Neural progenitor cell (in vitro differentiated cells): ENCODE measurements around the gene NUDT5. TPM values are rescaled to one million over a fixed set of nuclear protein-coding genes. Genes with fewer than 3 reads are reported as not detected.

Source experiments
- DNase-seq: peaks from one replicate; pipeline ENCODE4 v3.0.0-alpha.2; 2016; ENCODE audit warnings: low spot score
- H2AFZ ChIP-seq: fragments of 200-600 bp; sonication (generic); replicated peaks from 2 replicates; pipeline ENCODE4 v1.6.1; 2016; ENCODE audit warnings: antibody characterized with exemption
- H3F3A ChIP-seq: fragments of 200-600 bp; sonication (generic); 2 replicates; pipeline ENCODE4 v1.6.1; 2016; ENCODE audit warnings: antibody characterized with exemption, low read depth
- H3K27ac ChIP-seq: fragments of 200-600 bp; sonication (generic); 2 replicates; pipeline ENCODE4 v1.5.1; 2016; ENCODE audit warnings: mild to moderate bottlenecking
- H3K27me3 ChIP-seq: fragments of 200-600 bp; sonication (generic); 2 replicates; pipeline ENCODE4 v1.6.1; 2016; ENCODE audit warnings: mild to moderate bottlenecking, moderate library complexity
- H3K36me3 ChIP-seq: fragments of 200-600 bp; sonication (generic); 2 replicates; pipeline ENCODE4 v1.5.1; 2016
- H3K4me1 ChIP-seq: fragments of 200-600 bp; sonication (generic); 2 replicates; pipeline ENCODE4 v1.6.1; 2016; ENCODE audit warnings: mixed run types
- H3K4me2 ChIP-seq: fragments of 200-600 bp; sonication (generic); 2 replicates; pipeline ENCODE4 v1.6.1; 2016
- H3K4me3 ChIP-seq: fragments of 200-600 bp; sonication (generic); 2 replicates; pipeline ENCODE4 v1.5.1; 2016
- H3K79me2 ChIP-seq: fragments of 200-600 bp; sonication (generic); 2 replicates; pipeline ENCODE4 v1.6.1; 2016; ENCODE audit warnings: low read depth
- H3K9ac ChIP-seq: fragments of 200-600 bp; sonication (generic); 2 replicates; pipeline ENCODE4 v1.6.1; 2016
- H3K9me3 ChIP-seq: fragments of 200-600 bp; sonication (generic); 2 replicates; pipeline ENCODE4 v1.5.1; 2016; ENCODE audit warnings: low read depth
- H4K20me1 ChIP-seq: fragments of 200-600 bp; sonication (generic); 2 replicates; pipeline ENCODE4 v1.6.1; 2016; ENCODE audit warnings: low read depth
- H3K27ac Mint-ChIP-seq: 3 replicates; pipeline ENCODE4 v1.8.0; 2021; ENCODE audit warnings: mixed read lengths
- H3K27me3 Mint-ChIP-seq: 2 replicates; pipeline ENCODE4 v1.8.0; 2022; ENCODE audit warnings: low read depth, mild to moderate bottlenecking, inconsistent platforms, moderate library complexity, mixed read lengths; ENCODE audit not compliant: insufficient read depth
- H3K36me3 Mint-ChIP-seq: 3 replicates; pipeline ENCODE4 v1.8.0; 2021; ENCODE audit warnings: mixed read lengths
- H3K4me1 Mint-ChIP-seq: 3 replicates; pipeline ENCODE4 v1.8.0; 2021; ENCODE audit warnings: mixed read lengths
- H3K4me3 Mint-ChIP-seq: 3 replicates; pipeline ENCODE4 v1.8.0; 2021; ENCODE audit warnings: mild to moderate bottlenecking, moderate library complexity, mixed read lengths
- H3K9me3 Mint-ChIP-seq: 3 replicates; pipeline ENCODE4 v1.8.0; 2020; ENCODE audit warnings: mixed read lengths
- EZH2 ChIP-seq: fragments of 200-600 bp; sonication (generic); IDR thresholded peaks from 2 replicates; pipeline ENCODE4 v1.6.1; 2017; ENCODE audit warnings: antibody characterized with exemption, mild to moderate bottlenecking, moderate library complexity
- EZH2phosphoT487 ChIP-seq: fragments of 200-600 bp; sonication (generic); IDR thresholded peaks from 2 replicates; pipeline ENCODE4 v1.6.1; 2017; ENCODE audit warnings: antibody characterized with exemption
- total RNA-seq: library from RNA; depleted of rRNA; stranded (reverse); fragments of >200 nt; gene quantifications from 2 replicates; pipeline ENCODE4 v1.2.3, GENCODE V29; 2015; ENCODE audit warnings: low replicate concordance
- TF ChIP-seq, protein P1 (sequence below): fragments of 200-600 bp; sonication (generic); IDR thresholded peaks from 2 replicates; pipeline ENCODE4 v1.5.1; 2017; ENCODE audit warnings: antibody characterized with exemption, mild to moderate bottlenecking

The NUDT5 gene
- total RNA-seq, 1 donor from 2014 or later: 85.0 TPM

DNA sequence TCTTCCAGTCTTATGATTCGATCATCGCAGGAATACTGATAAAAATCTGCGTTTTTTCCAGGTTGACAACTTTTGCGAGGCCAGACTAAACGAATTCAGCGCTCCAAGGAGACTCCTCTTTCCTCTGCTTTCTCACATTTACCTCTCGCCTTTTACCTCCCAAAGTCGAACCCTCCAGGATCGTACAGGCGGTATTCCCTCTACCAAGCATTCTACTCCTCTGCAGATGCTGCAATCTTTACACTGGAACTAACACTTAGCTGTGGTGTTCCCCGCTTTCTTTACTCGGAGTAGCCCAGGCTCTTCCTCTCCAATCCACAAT lies 449 bp downstream of the NUDT5 start:
- peak overlapping the region; percentile 88 for H3K4me3 ChIP-seq

DNA sequence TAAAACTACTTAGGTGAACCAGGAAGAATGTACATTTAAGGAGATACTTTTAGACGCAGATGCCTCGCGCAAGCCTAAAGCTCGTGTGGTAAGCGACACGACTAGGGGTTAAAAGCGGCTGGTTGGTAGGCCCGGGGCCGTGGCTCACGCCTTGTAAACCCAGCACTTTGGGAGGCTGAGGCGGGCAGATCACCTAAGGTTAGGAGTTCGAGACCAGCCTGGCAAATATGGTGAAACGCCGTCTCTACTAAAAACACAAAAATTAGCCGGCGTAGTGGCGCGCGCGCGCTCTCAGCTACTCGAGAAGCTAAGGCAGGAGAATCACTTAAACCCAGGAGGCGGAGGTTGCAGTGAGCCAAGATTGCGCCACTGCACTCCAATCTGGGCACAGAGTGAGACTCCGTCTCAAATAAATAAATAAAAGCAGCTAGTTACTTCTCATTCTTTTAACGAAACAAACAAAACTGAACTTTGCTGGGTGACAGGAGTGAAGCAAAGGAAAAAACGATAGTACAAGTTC lies 879 bp downstream of the NUDT5 start:
- H3K4me3 Mint-ChIP-seq: peak overlapping the region; percentile 98
- no peak overlapping the region for H3K27ac ChIP-seq
- H4K20me1 ChIP-seq: peaks cover 6% of the 10 kb centered on the region
- peaks cover 4% of the 10 kb centered on the region for H3K36me3 Mint-ChIP-seq
- peak overlapping the region; percentile 99 for H3K27ac Mint-ChIP-seq
- H3K79me2 ChIP-seq: peaks cover 96% of the 10 kb centered on the region
- H2AFZ ChIP-seq: peak overlapping the region; percentile 88
- peak overlapping the region; percentile 95 for H3K4me2 ChIP-seq
- no peaks in the 10 kb centered on the region for H3K27me3 ChIP-seq
- H3F3A ChIP-seq: peaks cover 12% of the 10 kb centered on the region
- peaks cover 3% of the 10 kb centered on the region for H3K27me3 Mint-ChIP-seq
- peaks cover 19% of the 10 kb centered on the region for H3K4me1 ChIP-seq
- peak; percentile 28 for DNase-seq
- peaks cover 10% of the 10 kb centered on the region for H3K36me3 ChIP-seq
- no peaks in the 10 kb centered on the region for H3K9me3 ChIP-seq
- H3K9me3 Mint-ChIP-seq: no peaks in the 10 kb centered on the region
- peak overlapping the region; percentile 88 for H3K4me3 ChIP-seq
- TF ChIP-seq EZH2phosphoT487: no peak
- peak overlapping the region; percentile 72 for H3K9ac ChIP-seq
- peaks cover 14% of the 10 kb centered on the region for H3K4me1 Mint-ChIP-seq

More for the DNA sequence above, 449 bp downstream of the NUDT5 start:
- peak overlapping the region; percentile 99 for H3K27ac Mint-ChIP-seq
- Histone ChIP-seq H3K9me3 (no peaks in the 10 kb centered on the region), H4K20me1 (peaks cover 6% of the 10 kb centered on the region), H3K36me3 (peaks cover 10% of the 10 kb centered on the region), H3K79me2 (peaks cover 95% of the 10 kb centered on the region), H3K4me2 (peak overlapping the region; percentile 95), H3F3A (peaks cover 12% of the 10 kb centered on the region), H3K4me1 (peaks cover 19% of the 10 kb centered on the region), H3K9ac (peak overlapping the region; percentile 72), H3K27me3 (no peaks in the 10 kb centered on the region), H2AFZ (peak overlapping the region; percentile 88), H3K27ac (peak overlapping the region; percentile 77)
- H3K9me3 Mint-ChIP-seq: no peaks in the 10 kb centered on the region
- peaks cover 4% of the 10 kb centered on the region for H3K36me3 Mint-ChIP-seq
- H3K4me3 Mint-ChIP-seq: peak overlapping the region; percentile 98
- H3K27me3 Mint-ChIP-seq: peaks cover 3% of the 10 kb centered on the region
- no peak for TF ChIP-seq EZH2
- peaks cover 14% of the 10 kb centered on the region for H3K4me1 Mint-ChIP-seq
- no peak for DNase-seq

DNA sequence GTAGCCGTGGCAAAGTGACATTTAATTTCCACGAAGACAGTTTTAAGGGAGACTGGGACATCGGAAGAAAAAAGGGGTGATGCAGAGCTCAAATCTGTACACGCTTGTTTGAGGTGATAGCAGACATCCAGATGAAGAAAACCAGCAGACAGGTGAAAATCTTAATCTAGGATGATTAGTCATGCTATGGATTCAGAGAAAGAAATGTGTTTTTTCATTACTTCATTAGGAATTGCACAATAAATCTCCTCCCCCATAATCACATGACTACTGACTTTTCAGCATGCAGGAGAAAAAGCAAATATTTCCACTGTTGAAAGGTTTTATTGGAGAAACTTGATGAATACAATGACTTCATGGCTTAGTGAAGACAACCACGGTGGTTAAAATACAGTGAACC lies 2.5 kb downstream of the NUDT5 start:
- TF ChIP-seq, protein P1, sequence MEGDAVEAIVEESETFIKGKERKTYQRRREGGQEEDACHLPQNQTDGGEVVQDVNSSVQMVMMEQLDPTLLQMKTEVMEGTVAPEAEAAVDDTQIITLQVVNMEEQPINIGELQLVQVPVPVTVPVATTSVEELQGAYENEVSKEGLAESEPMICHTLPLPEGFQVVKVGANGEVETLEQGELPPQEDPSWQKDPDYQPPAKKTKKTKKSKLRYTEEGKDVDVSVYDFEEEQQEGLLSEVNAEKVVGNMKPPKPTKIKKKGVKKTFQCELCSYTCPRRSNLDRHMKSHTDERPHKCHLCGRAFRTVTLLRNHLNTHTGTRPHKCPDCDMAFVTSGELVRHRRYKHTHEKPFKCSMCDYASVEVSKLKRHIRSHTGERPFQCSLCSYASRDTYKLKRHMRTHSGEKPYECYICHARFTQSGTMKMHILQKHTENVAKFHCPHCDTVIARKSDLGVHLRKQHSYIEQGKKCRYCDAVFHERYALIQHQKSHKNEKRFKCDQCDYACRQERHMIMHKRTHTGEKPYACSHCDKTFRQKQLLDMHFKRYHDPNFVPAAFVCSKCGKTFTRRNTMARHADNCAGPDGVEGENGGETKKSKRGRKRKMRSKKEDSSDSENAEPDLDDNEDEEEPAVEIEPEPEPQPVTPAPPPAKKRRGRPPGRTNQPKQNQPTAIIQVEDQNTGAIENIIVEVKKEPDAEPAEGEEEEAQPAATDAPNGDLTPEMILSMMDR: no peak
- TF ChIP-seq EZH2phosphoT487: no peak
- TF ChIP-seq EZH2: no peak
- H3K79me2 ChIP-seq: peaks cover 96% of the 10 kb centered on the region
- H3K4me3 ChIP-seq: no peak overlapping the region
- peak overlapping the region; percentile 27 for H3K4me3 Mint-ChIP-seq
- H3K4me1 ChIP-seq: peaks cover 19% of the 10 kb centered on the region
- H2AFZ ChIP-seq: no peak overlapping the region
- H3K27ac ChIP-seq: no peak overlapping the region
- H3K9me3 ChIP-seq: no peaks in the 10 kb centered on the region
- no peaks in the 10 kb centered on the region for H3K27me3 ChIP-seq
- H3F3A ChIP-seq: peaks cover 12% of the 10 kb centered on the region
- peaks cover 14% of the 10 kb centered on the region for H3K4me1 Mint-ChIP-seq
- H3K4me2 ChIP-seq: no peak overlapping the region
- H3K36me3 Mint-ChIP-seq: peaks cover under 1% of the 10 kb centered on the region
- peaks cover 7% of the 10 kb centered on the region for H4K20me1 ChIP-seq
- H3K27me3 Mint-ChIP-seq: peaks cover 4% of the 10 kb centered on the region
- no peak overlapping the region for H3K9ac ChIP-seq
- peaks cover 2% of the 10 kb centered on the region for H3K36me3 ChIP-seq
- no peak overlapping the region for H3K27ac Mint-ChIP-seq
- no peak for DNase-seq
- H3K9me3 Mint-ChIP-seq: no peaks in the 10 kb centered on the region

DNA sequence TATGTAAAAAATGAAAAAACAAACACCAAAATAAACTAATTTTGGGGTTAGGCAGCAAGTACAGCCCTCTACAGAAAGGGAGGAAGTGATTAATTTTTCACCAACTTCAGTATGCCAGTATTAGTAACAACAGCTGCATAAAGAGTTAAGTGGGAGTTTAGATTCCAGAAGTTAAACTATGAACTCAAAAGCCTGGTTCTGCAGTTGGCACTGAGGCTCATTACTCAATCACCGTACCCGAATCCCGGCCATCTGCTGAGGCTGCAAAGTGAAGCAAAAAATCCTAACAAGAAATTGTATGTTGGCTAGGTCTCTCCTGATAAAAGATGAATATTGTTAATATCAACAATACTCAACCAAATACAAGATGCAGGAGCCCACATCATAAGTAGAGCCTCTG lies 4.0 kb downstream of the NUDT5 start:
- Mint-ChIP-seq H3K4me1 (peaks cover 12% of the 10 kb centered on the region), H3K27me3 (peaks cover 5% of the 10 kb centered on the region)
- no peak overlapping the region for H3K4me2 ChIP-seq

More for the DNA sequence above, 4.0 kb downstream of the NUDT5 start:
- H3K79me2 ChIP-seq: peaks cover 94% of the 10 kb centered on the region
- peak overlapping the region; percentile 17 for H3K9ac ChIP-seq
- H3K27ac ChIP-seq: no peak overlapping the region
- H4K20me1 ChIP-seq: peaks cover 4% of the 10 kb centered on the region
- no peaks in the 10 kb centered on the region for H3K9me3 Mint-ChIP-seq
- H3K27me3 ChIP-seq: no peaks in the 10 kb centered on the region
- H3K9me3 ChIP-seq: no peaks in the 10 kb centered on the region
- no peak overlapping the region for H2AFZ ChIP-seq
- peak overlapping the region; percentile 46 for H3K27ac Mint-ChIP-seq
- peaks cover 6% of the 10 kb centered on the region for H3K4me1 ChIP-seq
- no peaks in the 10 kb centered on the region for H3K36me3 ChIP-seq
- TF ChIP-seq EZH2: no peak
- TF ChIP-seq EZH2phosphoT487: no peak
- TF ChIP-seq, protein P1: no peak
- no peak for DNase-seq
- H3K36me3 Mint-ChIP-seq: peaks cover 3% of the 10 kb centered on the region
- peaks cover 9% of the 10 kb centered on the region for H3F3A ChIP-seq
- no peak overlapping the region for H3K4me3 Mint-ChIP-seq
- H3K4me3 ChIP-seq: no peak overlapping the region
